Ascending aorta (tissue), 2 donors: Measurements from ENCODE around the gene STAMBPL1. TPM values are rescaled to one million over a fixed set of nuclear protein-coding genes. Genes with fewer than 3 reads are reported as not detected.

Experiments used
- DNase-seq, 2 donors: peaks; one replicate each; pipeline ENCODE4 v3.0.0-alpha.2; 2019; ENCODE audit warnings: low spot score in 2 of 2
- H3K27ac ChIP-seq, 2 donors: fragments of 200-600 bp; sonication (generic); one replicate each; pipeline ENCODE4 v1.5.1; 2016 to 2017; ENCODE audit warnings: mild to moderate bottlenecking in 1 of 2
- H3K27me3 ChIP-seq: fragments of 200-600 bp; sonication (generic); one replicate; pipeline ENCODE4 v1.5.1; 2017
- H3K36me3 ChIP-seq, 2 donors: fragments of 200-600 bp; sonication (generic); one replicate each; pipeline ENCODE4 v1.5.1; 2016
- H3K4me1 ChIP-seq, 2 donors: fragments of 200-600 bp; sonication (generic); one replicate each; pipeline ENCODE4 v1.5.1; 2016 to 2017; ENCODE audit warnings: mild to moderate bottlenecking in 1 of 2
- H3K4me3 ChIP-seq, 2 donors: fragments of 200-600 bp; sonication (generic); one replicate each; pipeline ENCODE4 v1.5.1; 2016 to 2017; ENCODE audit warnings: mild to moderate bottlenecking in 1 of 2
- H3K9me3 ChIP-seq, 2 donors: fragments of 200-600 bp; sonication (generic); one replicate each; pipeline ENCODE4 v1.5.1; 2016
- CTCF ChIP-seq, 3 experiments: fragments of 200-600 bp in 2 of 3; fragments of 450-650 bp in 1 of 3; sonication (generic) in 2 of 3; IDR thresholded peaks; one replicate each; pipeline ENCODE4 v1.5.1; 2016 to 2019; ENCODE audit warnings: antibody characterized with exemption in 3 of 3, mild to moderate bottlenecking in 1 of 3, moderate library complexity in 1 of 3
- intact Hi-C: fragments of 100-400 bp; cut with DNase I; formaldehyde crosslinking; loops from one replicate; pipeline ENCODE4 v1.15.1; 2023
- total RNA-seq: library from RNA; depleted of rRNA; stranded (reverse); fragments of >200 nt; gene quantifications from one replicate; pipeline ENCODE4 v1.1.0, GENCODE V29; 2016

Gene STAMBPL1
- total RNA-seq, 1 donor from 2014 or later = 37.0 TPM

- Histone ChIP-seq H3K4me1 (no peaks in the 10 kb centered on the region), H3K36me3 (no peaks in the 10 kb centered on the region), H3K4me3 (no peak overlapping the region), H3K9me3 (no peaks in the 10 kb centered on the region), H3K27me3 (no peaks in the 10 kb centered on the region), H3K27ac (no peak overlapping the region)
- TF ChIP-seq CTCF (IDR thresholded peaks at IDR 0.05) = no peak
- intact Hi-C loops = no loop called here
- no peak for DNase-seq
Measured at GRCh38 chr10:88873757-88874156, 6.3 kb upstream of the STAMBPL1 start.

DNA sequence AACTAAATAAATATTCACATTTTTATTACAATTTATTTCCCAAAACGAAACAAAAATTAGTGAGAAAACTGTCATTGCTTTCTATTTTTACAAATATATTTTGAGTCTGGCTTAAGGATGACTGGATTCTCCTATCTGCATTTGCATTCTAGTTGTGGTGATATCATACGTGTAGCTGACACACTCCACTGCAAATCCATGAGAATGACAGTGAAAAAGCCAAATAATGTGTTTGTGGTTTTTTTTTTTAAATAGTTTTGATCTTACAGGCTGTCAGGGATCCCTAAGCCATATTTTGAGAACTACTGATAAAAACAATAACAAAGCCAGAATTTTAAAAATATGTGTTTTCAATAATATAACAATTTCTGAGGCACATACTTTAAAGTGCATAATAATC, 5.8 kb upstream of the STAMBPL1 start:
- Histone ChIP-seq H3K4me3 (no peak overlapping the region), H3K9me3 (no peaks in the 10 kb centered on the region), H3K27ac (no peak overlapping the region), H3K36me3 (no peaks in the 10 kb centered on the region), H3K4me1 (no peaks in the 10 kb centered on the region), H3K27me3 (no peaks in the 10 kb centered on the region)
- DNase-seq = no peak
- no peak for TF ChIP-seq CTCF (IDR thresholded peaks at IDR 0.05)
- intact Hi-C loops = no loop called here

DNA sequence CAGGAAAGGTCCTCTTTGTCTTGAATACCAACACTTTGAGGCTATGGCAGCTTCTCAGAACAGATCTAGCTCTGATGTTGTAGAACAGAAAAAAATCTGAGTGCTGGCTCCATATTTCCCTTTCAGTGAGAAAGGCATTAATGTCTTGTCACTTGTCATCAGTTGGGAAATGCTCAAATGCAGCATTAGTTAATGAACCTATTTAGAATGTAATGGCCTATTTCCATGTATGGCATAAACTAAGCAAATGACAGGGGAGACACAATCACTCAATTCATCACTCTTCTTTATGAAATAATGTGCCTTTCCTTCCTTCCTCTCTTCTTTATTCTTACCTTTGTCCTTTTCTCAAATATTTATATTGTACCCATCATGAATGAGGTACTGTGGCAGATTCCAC, 5.0 kb upstream of the STAMBPL1 start:
- Histone ChIP-seq H3K9me3 (no peaks in the 10 kb centered on the region), H3K36me3 (no peaks in the 10 kb centered on the region), H3K4me1 (peaks cover 0 to 2% of the 10 kb centered on the region in 2 donors), H3K4me3 (no peak overlapping the region), H3K27me3 (no peaks in the 10 kb centered on the region), H3K27ac (no peak overlapping the region)
- no peak for DNase-seq
- TF ChIP-seq CTCF (IDR thresholded peaks at IDR 0.05) = no peak
- intact Hi-C loops = no loop called here

DNA sequence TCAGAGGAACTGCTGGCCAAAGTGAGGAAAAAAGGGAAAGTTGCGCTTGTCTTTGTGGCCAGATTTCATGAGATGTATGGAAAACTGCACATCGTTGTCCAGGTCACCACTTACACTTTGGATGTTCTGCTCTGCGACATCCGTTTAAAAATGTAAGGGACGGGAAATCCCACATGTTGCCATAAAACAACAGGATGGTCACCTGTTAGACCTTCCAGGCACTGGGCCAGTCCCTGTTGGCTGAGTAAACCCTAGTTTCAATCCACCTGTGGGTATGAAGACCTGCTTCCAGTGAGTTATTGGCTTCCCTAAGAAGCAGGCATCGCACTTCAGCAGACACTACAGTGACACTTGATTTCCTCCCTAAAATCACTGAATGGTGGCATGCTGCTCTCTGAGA, 2.7 kb upstream of the STAMBPL1 start:
- intact Hi-C loops = no loop called here

DNA sequence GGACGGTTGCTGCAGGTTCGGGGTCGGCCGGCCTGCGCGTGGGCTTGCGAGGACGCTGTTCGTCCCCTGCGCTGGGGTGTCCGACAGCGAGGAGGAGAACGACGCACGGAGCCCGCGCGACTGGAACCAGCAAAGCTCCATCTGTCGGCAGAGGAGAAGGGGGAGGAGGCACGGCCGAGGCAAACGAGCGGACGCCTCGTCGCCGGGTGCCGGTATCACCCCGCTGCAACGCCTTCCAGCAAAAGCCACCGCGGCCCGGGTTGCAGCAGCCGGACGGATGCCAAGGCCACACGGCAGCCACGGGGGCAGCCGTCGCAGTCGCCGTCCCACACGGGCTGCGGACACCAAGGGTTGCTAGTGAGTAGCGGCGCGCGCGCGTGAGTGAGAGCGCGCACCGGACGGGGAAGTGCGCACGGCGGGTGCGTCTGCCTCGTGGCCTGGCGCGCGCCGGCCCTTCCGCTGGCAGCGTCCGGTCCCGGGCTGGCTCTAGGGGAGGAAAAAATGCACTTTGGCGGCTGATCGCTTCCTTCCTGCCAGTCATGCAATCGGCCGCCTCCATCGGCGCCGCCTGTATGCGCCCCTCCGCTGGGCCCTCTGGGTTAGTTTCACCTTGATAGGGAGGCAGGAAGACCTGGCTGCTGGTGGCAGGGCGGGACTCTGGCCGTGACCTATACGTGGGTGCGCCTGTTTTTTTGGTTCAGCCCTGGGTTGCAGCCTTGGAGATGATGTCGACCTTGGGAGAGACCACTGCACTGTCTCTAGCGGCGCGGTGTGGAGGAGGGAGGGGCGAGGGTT, 434 bp downstream of the STAMBPL1 start:
- Histone ChIP-seq H3K27ac (peak overlapping the region; percentile 76 to 85), H3K9me3 (no peaks in the 10 kb centered on the region), H3K27me3 (no peaks in the 10 kb centered on the region), H3K36me3 (no peaks in the 10 kb centered on the region), H3K4me1 (peaks cover 0 to 12% of the 10 kb centered on the region in 2 donors), H3K4me3 (peak overlapping the region; percentile 81 to 90)
- DNase-seq = peak; percentile 27 to 90
- TF ChIP-seq CTCF (IDR thresholded peaks at IDR 0.05) = no peak
- intact Hi-C loops = loop anchor here (5.0 kb wide), 3 partner anchors 43 to 112 kb away; partner anchors contain the start of gene FAS

More for the DNA sequence above, 2.7 kb upstream of the STAMBPL1 start:
- peaks cover 0 to 12% of the 10 kb centered on the region in 2 donors for H3K4me1 ChIP-seq
- no peak overlapping the region for H3K4me3 ChIP-seq
- TF ChIP-seq CTCF (IDR thresholded peaks at IDR 0.05) = no peak
- no peaks in the 10 kb centered on the region for H3K27me3 ChIP-seq
- H3K36me3 ChIP-seq = no peaks in the 10 kb centered on the region
- no peak overlapping the region for H3K27ac ChIP-seq
- DNase-seq = no peak
- no peaks in the 10 kb centered on the region for H3K9me3 ChIP-seq
